ENCODE results near the gene TSPAN2.
A peak's percentile ranks its signal among the peaks of the same experiment; 100 is the strongest.

TSPAN2 gene

GRCh38 chr1:115073298-115074087 is 15.8 kb downstream of the TSPAN2 start:
- DNase-seq = no peak

GRCh38 chr1:115071012-115071664 is 18.2 kb downstream of the TSPAN2 start:
- no peak for DNase-seq

GRCh38 chr1:115069659-115070308 is 19.5 kb downstream of the TSPAN2 start:
- DNase-seq = no peak

DNA sequence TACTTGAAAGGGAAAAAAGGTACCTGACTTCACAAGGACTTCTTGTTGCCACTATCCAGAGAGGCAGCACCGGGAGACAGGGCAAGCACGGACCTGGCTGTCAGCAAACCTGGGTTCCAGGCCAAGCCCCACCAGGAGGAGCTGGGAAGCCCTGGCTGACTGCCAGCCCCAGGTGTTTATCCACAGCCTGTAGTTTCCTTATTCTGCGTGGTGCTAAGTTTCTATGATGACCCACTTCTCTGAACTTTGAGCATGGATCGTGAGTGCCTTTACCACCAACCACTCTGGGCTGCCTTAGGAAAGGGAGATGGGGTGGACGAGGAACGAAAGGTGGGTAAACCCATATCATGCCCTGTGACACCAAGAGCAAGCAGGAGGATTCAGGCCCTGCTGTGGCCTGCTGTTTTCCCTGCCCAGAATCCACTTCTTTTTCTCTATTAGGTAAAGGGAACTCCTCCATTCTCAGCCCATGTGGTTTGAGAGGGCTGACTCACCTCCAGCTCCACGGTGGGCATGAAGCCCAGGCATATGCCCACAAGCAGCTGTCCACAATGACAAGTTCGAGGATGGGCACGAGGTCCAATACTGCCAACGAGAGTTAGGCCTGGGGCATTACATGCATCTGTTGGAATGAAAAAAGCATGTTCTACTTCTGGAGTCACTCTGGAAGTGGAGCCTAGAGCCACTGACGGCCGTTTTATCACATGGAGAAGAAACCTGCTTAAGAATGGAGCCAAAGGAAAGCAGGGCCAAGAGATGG is 20.3 kb downstream of the TSPAN2 start:
- no peak for DNase-seq

- DNase-seq = no peak
Measured at GRCh38 chr1:115067161-115067859, 22.0 kb downstream of the TSPAN2 start.

GRCh38 chr1:115065021-115065420 is 24.3 kb downstream of the TSPAN2 start:
- no peak for DNase-seq

DNA sequence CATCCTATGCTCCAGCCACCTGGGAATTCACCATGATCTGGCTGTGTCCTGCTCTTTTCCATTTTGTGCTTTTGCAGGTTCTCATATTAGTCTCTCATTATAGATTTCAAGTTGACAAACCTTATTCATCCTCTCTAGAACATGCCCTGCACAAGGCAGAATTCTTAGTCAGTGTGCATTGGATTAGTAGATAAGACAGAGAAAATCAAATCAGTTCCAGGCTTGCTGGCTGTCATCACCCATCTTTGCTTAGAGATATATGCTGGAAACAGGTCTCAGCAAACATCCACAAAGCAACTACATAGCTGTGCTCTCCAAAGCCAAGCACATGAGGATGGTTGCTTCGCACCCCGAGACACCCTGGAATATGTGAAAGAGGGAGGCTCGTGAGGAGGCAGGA is 24.8 kb downstream of the TSPAN2 start:
- no peak for DNase-seq

DNA sequence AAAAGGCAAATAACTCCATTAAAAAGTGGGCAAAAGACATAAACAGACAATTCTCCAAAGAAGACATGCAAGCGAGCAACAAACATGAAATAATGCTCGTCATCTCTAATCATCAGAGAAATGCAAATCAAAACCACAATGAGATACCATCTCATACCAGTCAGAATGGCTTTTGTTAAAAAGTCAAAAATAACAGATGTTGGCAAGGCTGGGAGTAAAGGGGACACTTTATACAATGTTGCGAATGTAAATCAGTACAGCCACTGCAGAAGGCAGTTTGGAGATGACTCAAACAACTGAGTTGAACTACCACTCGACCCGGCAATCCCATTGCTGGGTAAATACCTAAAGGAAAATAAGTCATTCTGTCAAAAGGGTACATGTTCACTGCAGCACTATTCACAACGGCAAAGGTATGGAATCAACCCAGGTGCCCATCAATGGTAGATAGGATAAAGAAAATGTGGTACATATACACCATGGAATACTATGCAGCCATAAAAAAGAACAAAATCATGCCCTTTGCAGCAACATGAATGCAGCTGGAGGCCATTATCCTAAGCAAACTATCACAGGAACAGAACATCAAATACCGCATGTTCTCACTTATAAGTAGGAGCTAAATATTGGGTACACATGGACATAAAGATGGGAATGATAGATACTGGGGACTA is 25.9 kb downstream of the TSPAN2 start:
- no peak for DNase-seq

DNA sequence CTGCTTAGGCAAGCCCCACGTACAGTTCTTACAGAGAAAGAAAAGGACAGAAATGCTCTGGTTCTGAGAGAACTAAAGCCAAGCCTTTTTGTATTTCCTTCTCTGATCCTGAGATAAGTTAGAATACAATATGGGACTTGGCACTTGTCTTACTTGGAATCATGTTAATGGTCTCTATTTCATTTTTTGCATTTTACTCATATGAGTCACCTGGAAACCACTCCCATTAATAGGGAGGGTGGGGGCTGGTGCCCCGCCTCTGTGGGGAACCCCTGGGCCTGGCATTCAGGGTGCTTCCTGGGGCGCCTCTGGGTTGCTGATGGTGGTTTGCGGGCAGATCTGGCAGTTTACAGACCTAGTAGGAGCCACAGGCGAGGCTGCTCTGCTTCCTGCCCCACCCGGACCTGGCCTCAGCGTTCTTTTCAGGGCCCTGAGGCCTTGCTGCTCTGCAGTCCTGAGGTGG is 26.7 kb downstream of the TSPAN2 start:
- no peak for DNase-seq

- no peak for DNase-seq
Measured at GRCh38 chr1:115060501-115060900, 28.8 kb downstream of the TSPAN2 start.

GRCh38 chr1:115059316-115059715 is 30.0 kb downstream of the TSPAN2 start:
- DNase-seq = no peak

- DNase-seq = no peak
Measured at GRCh38 chr1:115057661-115058254, 31.5 kb downstream of the TSPAN2 start.

- DNase-seq = no peak
Measured at GRCh38 chr1:115056395-115056798, 32.9 kb downstream of the TSPAN2 start.

GRCh38 chr1:115052454-115053083 is 36.7 kb downstream of the TSPAN2 start:
- peak; percentile 84 for DNase-seq

GRCh38 chr1:115051850-115052249 is 37.5 kb downstream of the TSPAN2 start:
- DNase-seq = no peak

DNA sequence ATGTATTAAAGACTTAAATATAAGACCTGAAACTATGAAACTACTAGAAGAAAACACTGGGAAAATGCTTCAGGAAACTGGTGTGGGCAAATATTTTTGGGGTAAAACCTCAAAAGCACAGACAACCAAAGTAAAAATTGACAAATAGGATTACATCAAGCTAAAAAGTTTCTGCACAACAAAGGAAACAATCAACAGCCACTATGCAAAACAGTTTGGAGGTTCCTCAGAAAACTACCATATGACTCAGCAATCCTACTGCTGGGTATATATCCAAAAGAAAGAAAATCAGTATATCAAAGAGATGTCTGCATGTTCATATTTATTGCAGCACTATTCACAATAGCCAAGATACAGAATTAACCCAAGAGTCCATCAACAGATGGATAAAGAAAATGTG is 42.6 kb downstream of the TSPAN2 start:
- DNase-seq = no peak

DNA sequence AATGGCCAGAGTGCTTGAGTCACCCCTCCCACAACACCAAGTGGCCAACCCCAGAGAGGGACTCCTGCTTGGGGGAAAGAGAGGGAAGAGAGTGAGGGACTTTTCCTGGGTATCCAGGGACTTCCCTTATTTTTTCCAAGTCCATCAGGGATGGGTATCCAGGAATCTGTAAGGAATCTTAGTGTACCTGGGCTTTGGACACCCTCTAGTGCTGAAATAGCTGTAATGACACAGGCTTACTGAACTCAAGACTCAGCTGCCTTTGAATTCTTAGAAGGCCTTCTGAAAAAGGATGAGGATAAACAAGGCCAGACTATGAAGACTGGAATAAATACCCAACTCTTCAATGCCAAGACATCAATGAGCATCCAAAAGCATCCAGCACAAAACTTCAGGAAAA is 47.6 kb downstream of the TSPAN2 start:
- no peak for DNase-seq

DNA sequence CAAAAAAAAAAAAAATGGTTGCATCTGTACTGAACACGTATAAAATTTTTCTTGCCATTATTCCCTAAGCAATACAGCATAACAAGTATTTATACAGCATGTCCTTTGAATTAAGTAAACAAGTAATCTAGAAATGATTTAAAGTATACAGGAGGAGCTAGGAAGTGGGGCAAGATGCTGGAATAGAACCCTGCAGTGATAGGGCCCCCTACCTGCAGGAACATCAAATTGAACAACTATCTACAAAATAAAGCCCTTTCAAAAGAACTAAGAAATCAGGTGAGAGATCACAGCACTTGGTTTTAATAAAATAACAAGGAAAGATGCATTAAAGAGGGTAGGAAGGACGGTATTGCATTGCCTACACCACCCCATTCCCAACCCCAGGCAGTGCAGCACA is 48.8 kb downstream of the TSPAN2 start:
- DNase-seq = no peak

DNA sequence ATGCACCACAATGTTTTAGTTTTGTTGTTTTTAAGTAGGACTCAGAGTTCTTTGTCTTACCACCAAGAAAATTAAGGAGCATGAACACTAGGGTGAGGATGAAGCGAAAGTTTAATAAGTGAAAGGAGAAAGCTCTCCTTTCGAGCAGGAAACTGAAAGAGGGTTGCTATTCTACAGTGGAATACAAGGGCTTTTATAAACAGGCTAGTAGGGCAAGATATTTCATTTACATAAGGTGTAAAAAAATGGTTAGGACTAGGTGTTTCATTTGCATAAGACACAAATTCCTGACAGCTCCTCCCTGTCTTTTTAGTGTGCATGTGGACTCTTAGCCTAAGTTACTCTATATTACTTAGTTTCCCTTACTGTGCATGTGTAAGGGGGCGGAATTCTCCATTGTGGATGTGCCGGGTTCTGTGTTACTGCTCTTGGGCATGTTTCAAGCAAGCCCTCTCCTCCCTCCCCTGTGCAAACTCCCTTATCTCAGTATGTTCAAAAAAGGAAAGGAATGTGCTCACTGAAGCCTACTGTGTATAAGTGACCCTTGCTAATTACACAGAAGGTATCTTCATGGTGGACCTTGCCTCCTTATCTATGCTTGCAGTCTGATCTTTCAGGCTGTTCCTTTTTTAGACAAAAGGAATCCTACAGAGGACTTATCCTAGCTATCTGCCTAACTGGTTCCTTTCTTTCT is 52.3 kb downstream of the TSPAN2 start:
- no peak for DNase-seq

- no peak for DNase-seq
Measured at GRCh38 chr1:115035652-115036051, 53.7 kb downstream of the TSPAN2 start.

Measured in NCI-H187 treated with DMSO at 0.1 percent for 48 hours (cell line).